Tibial nerve (tissue), 4 donors: Measurements from ENCODE around the gene TMEM181.

Experiments
- CTCF ChIP-seq, 5 experiments: fragments of 200-600 bp in 3 of 5; fragments of 450-650 bp in 2 of 5; sonication (generic) in 3 of 5; IDR thresholded peaks; one replicate each; pipeline ENCODE4 v1.5.1; 2016 to 2019; ENCODE audit warnings: antibody characterized with exemption in 5 of 5, mild to moderate bottlenecking in 3 of 5, moderate library complexity in 2 of 5
- EP300 ChIP-seq, 2 donors: sonication (generic); formaldehyde crosslinking; IDR thresholded peaks; one replicate each; pipeline ENCODE4 v1.6.1; 2017; ENCODE audit warnings: antibody characterized with exemption in 2 of 2, mild to moderate bottlenecking in 1 of 2
- POLR2A ChIP-seq, 2 donors: fragments of 450-650 bp; IDR thresholded peaks; one replicate each; pipeline ENCODE4 v1.6.1; 2017; ENCODE audit warnings: antibody characterized with exemption in 2 of 2, mild to moderate bottlenecking in 2 of 2, moderate library complexity in 2 of 2

DNA sequence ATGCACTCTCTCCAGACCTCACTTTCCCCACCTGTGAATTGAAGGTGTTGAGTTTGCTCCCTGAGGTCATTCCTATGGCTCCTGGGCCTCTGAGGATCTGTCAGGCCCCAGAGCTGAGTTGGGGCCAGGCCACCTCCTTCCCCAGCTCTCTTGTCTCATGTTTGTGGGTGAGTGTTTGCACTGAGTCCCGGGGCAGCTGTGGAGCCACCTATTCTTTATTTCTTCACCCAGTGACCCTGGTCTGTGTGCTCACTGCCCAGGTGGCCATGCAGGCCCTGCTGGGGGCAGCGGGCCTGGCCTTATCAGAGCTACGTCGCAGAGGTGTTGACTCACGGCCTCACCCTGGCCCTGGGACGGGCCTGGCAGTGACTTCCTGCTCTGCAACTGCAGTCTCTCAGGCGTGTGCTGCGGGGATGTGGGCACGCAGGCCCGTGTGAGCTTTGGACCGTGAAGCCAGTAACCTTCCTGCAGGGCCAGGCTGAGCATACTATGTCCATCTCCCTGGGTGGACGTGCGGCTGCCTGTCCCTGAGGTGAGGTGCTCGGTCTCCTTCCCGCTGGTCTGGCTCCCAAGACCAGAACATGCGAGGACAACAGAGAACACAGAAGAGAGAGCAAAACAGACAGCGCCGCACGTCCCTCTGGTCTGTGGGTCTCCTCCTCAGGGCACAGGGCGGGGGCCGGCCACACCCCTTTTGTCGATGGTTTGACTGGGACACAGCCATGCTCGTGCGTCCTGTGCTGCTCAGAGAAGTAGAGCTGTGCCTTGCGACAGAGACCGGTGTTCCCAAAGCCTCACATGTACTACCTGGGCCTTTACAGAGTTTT is 12.1 kb downstream of the TMEM181 start:
- TF ChIP-seq CTCF (IDR thresholded peaks at IDR 0.05) (no peak), POLR2A (IDR thresholded peaks at IDR 0.05) (no peak), EP300 (IDR thresholded peaks at IDR 0.05) (no peak)
